HG02678 (cell line): ENCODE measurements around the gene NFASC.

Experiments used
- ATAC-seq: cut with Tn5 transposase; IDR thresholded peaks from one replicate; pipeline ENCODE4 v1.9.1; 2021; ENCODE audit warnings: mild to moderate bottlenecking, moderate library complexity; ENCODE audit not compliant: unreplicated experiment

Gene NFASC

DNA sequence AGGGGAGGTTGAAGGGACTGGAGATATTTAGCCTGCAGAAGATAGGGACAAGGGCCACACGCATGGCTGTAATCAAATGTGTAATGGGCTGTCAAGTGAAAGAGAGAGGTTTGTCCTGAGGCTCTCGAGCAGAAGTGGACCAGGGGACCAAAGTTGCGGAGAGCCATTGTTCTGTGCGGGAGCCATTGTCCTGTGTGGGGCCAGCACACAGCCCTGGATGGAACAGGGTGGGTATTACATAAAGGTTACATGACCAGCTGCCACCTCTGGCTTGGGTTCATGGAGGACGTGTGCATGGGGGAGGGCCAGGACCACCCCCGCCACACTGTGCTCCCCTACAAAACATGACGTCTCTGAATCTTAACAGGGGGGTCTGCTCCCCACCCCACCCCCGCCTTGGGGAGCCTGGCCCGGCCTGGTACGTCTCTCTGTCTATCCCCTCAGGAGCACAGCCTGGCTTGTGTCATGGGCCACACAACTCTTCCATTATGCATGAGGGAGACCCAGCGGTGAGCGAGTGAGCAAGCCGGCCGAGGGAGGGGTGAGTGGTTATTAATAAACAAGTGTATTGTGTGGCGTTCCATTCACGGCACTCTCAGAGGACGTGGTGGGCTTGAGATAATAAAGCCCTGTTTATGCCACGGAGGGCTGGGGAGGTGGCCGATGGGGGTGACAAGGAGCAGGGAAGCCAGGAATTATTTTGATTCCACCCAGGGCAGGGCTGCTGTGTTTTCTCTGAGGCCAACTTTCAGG is at the start of gene NFASC:
Gene NFASC (plus strand): TSS at position 703 of the 753 bp plus-strand sequence. CDS start 73,454 bp downstream, outside the sequence.
- no peak for ATAC-seq

DNA sequence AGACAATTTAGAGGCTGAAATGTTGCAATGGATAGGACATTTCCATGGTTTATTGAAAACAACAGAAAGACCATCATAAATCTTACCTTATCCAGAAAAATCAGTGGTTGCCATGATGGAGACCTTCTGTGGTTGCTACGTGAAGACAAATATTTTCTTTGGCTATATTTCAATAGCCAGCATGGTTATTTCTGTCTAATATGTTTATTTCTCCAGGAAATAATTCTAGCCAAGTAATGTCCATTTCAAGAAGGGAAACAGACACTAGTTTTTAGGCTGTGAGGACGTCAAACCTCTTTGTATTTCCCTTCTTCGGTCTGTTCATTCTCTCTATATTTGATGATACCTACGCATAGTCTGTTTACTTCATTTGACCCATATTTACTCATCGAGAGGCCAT is 49.2 kb upstream of the NFASC start:
- no peak for ATAC-seq

DNA sequence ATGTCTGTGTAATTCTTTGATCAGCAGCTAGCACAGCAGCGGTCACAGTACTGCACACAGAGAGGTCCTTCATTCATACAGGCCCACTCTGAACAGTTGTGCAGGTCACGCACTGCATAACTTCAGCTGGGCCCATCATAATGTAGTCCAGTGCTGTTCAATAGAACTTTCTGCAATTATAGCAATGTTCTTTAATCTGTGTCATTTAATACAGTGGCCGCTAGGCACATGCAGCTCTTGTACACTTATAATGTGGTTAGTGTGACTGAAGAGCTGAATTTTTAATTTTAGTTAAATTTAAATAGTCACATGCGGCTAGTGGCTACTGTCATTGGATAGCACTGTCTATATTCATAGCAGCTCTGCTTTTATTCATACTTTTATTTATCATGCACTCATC is 48.7 kb upstream of the NFASC start:
- no peak for ATAC-seq

DNA sequence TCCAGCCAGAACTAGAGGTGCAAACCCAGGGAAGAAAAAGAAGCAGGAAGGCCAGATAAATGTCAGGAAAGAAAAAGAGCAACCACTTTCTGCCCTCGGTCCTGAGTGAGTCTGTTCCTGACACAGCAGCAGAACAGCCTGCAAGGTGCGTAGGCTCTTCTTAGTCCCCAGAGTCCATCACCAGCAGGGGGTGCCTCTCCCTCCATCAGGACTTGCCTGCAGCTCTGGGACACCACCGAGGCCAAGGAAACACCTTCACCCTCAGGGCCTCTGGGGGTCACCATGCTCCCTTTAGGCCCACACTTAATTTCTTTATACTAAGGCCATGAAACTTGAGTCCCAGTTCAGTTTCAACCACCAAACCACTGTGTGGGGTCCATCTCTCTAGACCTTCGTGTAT is 43.7 kb upstream of the NFASC start:
- ATAC-seq, result no peak

DNA sequence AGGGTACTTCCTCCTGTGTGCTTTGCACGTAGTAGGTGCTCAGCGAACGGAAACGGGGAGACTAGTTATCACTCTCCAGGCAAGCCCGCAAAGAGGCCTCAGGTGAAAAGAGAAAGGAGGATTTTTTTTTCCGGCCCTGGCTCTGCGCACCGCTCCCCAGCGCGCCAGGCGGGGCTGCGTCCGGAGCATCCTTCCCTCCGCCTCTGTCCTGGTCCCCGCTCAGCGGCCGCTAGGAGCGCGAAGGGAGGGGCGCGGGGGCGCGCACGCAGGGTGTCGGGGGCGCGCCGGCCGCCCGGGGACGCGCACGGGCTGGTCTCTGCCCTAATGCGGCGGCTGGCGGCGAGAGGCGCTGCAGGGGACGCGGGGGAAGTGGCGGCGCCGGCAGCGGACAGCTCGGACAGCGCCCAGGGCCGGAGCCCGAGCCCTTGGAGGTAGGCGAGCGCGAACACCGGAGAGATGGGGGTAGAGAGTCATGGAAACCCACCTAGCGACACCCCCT is 42.3 kb upstream of the NFASC start:
- no peak for ATAC-seq

DNA sequence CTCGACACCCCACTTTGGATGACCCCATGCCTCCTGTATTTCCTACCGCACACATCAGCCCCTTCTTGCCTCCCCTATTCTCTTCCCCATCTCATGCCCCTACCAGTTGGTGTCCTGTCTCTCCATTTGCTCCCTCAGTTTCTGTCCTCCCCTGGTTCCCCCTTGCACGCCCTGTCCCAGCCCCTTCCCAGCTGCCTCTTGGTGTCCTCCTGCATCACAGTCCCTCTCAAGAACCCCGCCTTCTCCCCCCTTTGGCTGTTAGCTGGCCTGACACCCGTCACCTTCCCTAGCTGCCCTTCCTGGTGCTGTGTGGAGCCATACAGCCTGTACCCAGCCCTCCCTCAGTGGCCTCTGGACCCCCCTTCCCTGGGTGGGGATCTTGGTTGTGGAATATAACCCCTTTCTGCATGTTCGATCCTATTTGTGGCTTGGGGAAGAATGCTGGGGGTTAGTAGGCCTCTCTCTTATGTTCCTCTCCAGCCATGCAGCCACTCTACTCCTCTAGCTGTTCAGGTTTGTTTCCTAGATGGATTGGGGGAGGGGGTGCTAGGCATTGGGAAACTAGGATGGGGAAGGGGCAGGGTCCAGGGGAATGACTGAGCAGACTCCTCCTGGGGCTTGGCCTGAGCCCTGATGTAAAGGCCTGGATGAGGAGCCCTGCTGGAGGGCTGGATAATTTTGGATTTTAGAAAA is 41.4 kb upstream of the NFASC start:
- ATAC-seq, result no peak

DNA sequence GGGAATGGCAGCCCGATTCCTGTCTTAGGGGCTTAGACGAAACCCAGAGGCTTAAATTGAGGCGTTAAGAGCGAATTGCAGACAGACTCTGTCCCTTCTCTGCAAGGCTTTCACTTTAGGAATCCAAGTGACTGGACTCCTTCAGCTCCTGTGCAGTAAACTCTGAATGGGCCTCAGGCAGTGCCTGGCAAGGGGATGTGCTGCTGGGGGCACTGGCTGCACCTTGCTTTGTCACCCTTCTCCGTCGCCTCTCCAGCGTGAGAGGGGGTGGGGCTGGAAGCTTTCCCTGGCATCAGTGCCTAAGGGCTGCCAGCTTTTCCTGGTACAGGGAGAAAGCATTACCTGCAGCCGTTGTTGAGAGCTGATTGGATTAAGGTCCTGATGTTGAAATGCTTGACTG is 39.9 kb upstream of the NFASC start:
- ATAC-seq, result no peak

DNA sequence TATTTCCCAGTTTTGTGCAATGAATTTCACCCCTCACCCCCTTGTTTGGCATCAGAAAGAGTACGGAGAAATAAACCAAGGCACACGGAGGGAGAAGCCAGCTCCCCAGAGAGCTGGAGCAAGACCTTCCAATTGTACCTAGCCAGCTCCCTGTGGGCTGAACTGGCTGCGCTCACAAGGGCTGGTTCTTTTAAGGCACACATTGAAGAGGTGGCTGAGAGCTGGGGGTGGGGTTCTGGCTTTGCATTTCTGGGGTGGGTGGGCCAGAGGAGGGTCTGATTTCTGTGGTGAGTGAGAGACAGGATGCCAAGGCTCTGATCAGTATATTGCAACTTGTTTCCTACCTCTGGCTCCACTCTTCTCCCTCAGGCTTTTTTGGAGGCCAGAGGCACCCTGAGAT is 39.5 kb upstream of the NFASC start:
- no peak for ATAC-seq

DNA sequence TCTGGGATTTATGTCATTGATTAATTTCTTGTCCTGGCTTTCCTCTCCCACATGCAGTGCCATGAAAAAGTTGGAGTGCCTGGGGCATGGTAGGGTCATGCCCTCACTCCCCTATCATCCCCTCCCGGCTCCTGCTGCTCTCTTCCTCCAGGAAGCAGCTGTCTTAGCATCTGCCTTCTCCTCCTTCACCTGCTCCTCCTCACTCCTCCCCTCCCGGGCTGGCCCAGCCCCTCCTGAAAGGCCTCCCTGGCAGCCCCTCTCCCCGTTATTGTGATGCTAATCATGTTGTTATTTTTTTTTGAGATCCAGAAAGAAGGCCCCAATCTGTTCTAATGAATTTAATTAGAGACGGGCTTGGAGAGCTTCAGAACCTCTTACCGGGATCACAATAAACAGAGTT is 36.3 kb upstream of the NFASC start:
- ATAC-seq, result no peak

DNA sequence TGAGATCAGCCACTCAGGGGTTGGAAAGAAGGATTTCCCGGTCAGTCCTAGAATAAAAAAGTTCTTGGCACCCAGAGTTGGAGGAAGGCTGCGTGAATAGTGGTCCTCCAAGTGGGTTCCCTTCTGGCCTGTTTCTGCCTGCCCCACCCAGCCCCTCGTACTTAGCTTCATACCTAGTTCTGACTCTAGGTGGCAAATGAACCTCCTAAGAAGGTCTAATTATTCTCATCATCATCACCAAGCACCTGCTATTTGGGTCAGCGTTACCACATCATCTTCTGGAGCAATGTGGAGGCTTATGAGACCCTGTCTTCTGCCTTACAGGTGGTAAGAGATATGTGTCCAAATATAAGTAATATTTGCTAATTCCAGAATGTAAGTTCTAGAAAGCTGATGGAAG is 35.9 kb upstream of the NFASC start:
- no peak for ATAC-seq

DNA sequence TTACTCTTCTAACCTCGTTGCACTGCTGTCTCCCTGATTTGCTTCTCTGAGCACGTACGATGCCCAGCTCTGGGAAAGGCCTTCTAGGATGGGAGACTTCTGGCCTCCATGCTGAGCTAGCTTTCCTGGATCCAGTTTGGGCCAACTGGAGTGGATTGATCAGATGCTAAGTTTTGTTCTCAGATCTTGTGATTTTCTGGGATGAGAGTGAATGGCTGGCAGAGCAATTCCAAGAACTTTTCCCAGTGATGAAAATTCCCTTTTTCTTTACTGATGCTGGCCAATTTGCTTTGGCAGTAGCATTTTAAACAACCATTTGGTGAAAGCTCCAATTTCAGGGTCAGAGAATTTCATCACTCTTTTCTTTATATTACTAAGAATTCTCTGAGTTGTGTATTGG is 34.9 kb upstream of the NFASC start:
- no peak for ATAC-seq

DNA sequence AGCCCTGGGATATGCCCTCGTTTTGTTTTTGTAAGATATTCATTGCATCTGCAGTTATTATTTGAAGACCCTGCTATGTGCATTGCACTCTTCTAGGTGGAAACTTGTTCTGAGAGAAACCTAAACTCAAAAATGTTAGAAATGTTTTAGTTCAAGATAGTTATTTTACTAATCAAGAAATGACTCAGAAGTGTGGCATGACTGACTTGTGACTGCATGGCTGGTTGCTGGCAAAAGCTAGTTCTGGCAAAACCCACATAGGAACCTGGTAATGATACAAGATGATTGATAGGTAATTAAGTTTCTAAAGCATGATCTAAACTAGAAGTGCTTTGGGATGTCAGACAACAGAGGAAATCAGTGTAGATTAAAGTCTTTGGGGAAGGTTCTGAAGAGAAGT is 33.8 kb upstream of the NFASC start:
- ATAC-seq, result no peak

DNA sequence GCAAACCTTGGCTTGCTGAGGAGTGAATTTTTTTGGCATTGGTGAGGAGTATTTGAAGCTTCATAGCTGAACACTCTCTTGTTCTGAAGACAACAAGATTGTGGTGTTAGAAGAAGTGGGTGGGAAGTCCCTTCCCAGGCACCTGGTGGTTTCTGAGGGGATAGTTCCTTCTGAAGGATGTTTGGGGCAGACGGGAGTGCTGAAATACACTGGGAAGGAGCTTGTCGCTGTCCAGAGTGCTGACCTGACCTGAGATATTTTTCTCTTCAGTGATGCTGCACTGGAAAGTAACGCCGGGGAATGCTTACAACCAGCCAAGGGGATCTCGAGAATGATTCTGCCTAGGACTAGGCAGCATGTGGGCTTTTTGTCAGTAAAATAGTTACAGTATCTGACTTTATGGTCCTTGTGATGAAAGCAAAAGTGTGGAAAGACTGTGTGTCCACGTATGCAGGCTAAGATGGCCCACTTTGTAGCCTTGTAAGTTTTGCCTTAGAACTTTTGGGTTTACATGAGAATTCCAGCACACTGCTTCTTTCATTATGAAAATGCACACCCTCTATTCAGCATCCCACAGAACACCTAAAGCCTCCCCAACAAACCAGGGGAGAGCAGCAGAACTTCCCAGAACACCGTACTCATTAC is 33.1 kb upstream of the NFASC start:
- ATAC-seq, result no peak

DNA sequence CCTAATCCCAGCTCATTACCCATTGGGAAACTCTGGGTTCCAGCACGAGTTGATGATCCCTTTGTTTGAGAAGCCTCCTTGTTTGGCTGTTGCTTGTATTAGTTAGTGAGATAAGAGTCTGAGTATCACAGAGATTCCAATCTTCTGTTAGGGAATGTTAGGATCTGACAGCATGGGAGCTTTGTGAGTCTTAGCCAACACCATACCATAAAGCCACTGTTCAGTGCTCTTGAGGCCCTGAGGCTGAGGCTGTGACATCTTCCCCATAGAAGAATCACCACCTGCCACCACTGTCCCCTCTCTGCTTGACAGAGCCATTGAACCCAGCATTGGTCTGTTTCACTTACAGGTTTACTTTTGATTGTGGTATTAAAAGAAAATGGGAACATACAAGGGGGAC is 29.3 kb upstream of the NFASC start:
- ATAC-seq, result no peak

DNA sequence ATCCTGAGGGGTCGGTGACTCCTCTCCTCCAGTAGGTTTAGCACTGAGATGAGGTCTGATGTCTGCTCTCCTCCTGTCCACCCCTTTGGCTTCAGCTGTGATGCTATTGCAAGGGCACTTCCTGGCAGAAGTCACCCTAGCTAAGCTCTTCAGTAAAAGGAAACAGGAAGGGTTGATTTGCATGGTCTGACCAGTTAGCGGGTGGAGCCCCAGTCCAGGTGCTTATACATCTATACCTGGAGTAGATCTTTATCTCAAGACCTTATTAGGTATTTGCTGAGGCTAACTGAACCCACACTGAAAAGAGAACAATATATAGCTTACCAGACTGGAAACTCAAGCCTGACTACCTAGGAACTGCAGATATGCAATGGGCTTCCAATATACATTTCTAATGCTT is 28.9 kb upstream of the NFASC start:
- no peak for ATAC-seq

DNA sequence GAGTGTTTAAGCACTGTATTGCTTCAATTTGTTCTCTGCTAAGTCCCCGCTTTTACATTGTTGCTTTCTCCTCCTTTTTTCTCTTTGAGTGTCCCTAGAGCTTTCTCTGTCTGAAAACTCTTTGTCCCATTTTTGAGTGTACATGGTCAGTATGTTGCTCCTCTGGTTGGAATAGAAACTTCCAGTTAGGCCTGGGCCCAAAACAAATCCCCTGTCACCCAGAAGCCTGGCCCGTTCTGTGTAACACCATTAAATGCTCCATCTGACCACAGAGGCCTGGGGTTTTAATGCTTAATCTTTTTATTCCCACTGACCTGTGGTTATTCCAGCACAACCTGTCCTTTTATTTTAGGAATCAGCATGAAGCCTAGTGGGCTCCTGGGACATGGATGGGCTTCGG is 28.3 kb upstream of the NFASC start:
- ATAC-seq, result no peak

DNA sequence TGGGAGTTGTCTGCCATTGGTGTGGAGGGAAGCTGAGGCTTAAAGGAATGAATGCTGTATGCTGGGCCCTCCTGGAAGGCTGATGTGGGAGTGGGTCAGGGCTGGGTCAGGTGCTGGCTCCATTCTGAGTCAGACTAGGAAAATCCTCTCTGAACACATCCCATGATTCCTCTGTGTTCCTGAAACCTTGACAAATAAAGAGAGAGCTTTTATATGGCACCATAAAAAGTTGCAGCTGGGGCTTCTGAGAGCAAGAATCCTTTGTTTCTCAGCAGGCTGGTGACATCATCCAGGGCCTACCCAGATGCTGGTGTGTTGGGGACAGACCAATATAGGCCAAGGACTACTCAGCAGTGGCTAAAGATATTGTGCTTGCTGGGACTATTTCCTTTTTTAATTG is 27.8 kb upstream of the NFASC start:
- ATAC-seq, result no peak

DNA sequence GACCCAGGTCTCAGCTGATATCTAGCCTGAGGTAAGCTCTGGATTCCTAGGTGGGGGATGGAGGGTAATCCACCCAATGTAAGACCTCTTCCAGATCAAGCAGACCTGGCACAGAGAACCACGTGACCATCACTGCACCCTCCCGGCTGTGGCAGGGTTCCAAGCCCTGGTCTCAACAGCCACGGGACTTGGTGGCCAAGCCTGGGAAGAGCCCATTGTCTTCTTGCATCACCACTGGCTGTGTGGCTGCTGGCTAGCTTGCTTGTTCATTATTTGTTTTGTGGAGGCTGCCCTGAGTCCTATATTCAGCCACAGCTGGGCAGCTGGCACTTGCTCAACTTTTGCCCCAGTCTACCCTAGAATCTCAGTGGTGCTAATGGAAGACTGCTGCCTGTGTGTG is 24.1 kb upstream of the NFASC start:
- ATAC-seq, result no peak

DNA sequence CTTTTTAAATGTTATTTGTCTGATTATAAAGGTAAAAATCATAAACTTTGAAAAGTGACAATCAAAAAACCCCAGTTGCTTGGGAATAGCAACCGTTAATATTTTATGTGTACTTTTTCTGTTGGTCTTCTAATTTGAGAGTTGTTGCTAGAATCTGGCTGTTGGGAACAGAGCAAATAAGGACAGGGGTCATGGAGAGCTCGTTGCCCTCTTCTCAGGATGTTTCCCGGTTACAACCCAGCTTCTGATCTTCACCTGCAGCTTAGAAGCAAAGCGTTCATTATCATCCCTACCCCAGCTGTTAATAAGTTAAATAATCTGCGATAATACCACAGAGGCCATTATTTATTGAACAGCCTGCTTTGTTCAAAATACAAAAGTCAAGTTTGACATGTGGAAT is 22.1 kb upstream of the NFASC start:
- no peak for ATAC-seq

DNA sequence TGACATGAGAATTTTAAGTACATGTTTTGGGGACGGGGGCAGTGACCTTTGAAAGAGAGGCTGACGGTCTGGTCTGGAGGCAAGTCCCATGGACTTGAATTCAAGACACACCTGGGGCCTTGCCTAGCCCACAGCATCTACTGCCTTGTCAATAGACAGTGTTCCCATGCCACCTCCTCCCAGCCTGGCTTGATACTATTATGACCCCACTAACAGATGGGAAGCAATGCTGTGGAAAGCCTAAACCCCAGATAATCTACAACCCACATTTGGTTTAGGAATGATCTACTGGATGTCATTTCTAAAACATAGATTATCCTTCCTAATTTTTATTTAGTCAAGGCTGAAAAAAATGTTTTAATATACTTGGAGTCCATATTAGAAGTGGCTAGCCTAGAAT is 17.8 kb upstream of the NFASC start:
- ATAC-seq, result no peak

DNA sequence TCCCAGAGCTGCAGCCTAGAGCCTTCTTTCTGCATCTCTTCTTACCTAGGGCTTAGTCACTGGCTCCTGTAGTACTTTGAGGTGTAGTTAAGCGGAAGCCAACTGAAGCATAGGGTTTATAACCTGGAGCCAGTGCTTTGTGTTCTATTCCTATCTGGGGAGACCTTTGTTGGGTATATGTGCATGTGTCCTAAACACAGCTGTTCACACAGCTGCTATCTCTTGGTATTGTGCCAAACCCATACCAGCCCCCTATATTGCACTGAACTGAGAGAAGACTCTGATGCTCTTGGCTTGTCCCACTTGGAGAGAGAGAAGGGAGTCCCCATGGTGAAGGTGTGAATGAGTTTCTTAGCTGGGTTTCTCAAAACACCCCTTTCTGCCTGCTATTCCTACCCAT is 17.2 kb upstream of the NFASC start:
- no peak for ATAC-seq

DNA sequence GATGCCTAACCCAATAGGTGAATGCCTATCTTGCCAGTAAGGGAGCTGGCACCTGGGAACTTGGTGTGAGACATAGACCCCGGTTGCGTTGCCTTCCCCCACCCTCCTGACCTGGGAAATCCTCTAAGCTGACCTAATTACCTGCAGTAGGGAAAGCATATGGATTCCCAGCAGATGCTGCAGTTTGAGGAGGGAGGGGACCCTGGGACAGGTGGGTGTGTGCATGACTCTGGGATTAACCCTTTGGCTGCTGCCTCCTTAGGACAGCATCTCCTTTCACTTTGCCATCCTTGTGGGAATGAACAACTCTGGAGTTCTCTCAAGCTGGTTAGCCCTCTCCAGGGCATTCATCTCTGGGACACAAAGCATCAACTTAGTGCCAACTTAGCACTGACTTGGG is 16.4 kb upstream of the NFASC start:
- no peak for ATAC-seq
